HepG2 (cell line): ENCODE results near the gene P3H2.

Source experiments
- BRCA1 ChIP-seq: sonication (generic); formaldehyde crosslinking; IDR thresholded peaks from 2 replicates; pipeline ENCODE4 v1.4.0; 2020; ENCODE audit warnings: missing genetic modification reagents
- EP300 ChIP-seq, 3 experiments: sonication (generic) in 1 of 3; formaldehyde crosslinking in 1 of 3; IDR thresholded peaks; 2 replicates each; pipeline versions ENCODE4 v1.5.1 to v1.6.1; 2011 to 2020; ENCODE audit warnings: low read depth in 2 of 3, low read length in 2 of 3, borderline replicate concordance in 1 of 3, improper control_type of control experiment in 1 of 3, mild to moderate bottlenecking in 1 of 3, missing genetic modification reagents in 1 of 3, moderate library complexity in 1 of 3
- MAFK ChIP-seq, 2 experiments: IDR thresholded peaks in 1 of 2; conservative IDR thresholded peaks in 1 of 2; 2 replicates each; pipeline ENCODE4 v1.6.1; 2011; ENCODE audit warnings: improper control_type of control experiment in 2 of 2, low read length in 2 of 2
- RELA ChIP-seq: sonication (generic); formaldehyde crosslinking; IDR thresholded peaks from 2 replicates; pipeline ENCODE4 v1.4.0; 2020; ENCODE audit warnings: missing genetic modification reagents
- SATB2 ChIP-seq: sonication (generic); formaldehyde crosslinking; IDR thresholded peaks from 2 replicates; pipeline ENCODE4 v1.5.0; 2020; ENCODE audit warnings: missing genetic modification reagents
- TAF1 ChIP-seq: sonication (generic); formaldehyde crosslinking; IDR thresholded peaks from 2 replicates; pipeline ENCODE4 v1.4.0; 2020; ENCODE audit warnings: missing genetic modification reagents
- TOPORS ChIP-seq: sonication (generic); formaldehyde crosslinking; IDR thresholded peaks from 2 replicates; pipeline ENCODE4 v1.8.0; 2023; ENCODE audit warnings: mild to moderate bottlenecking, missing genetic modification reagents
- TP53 ChIP-seq: sonication (generic); formaldehyde crosslinking; conservative IDR thresholded peaks from 2 replicates; pipeline ENCODE4 v1.4.0; 2020; ENCODE audit warnings: missing genetic modification reagents
- ZNF33B ChIP-seq: sonication (generic); formaldehyde crosslinking; IDR thresholded peaks from 2 replicates; pipeline ENCODE4 v1.5.1; 2020; ENCODE audit warnings: mild to moderate bottlenecking, missing genetic modification reagents
- ZNF501 ChIP-seq: sonication (generic); formaldehyde crosslinking; IDR thresholded peaks from 2 replicates; pipeline ENCODE4 v1.5.1; 2020; ENCODE audit warnings: mild to moderate bottlenecking, moderate library complexity, missing genetic modification reagents
- ZNF709 ChIP-seq: sonication (generic); formaldehyde crosslinking; IDR thresholded peaks from 2 replicates; pipeline ENCODE4 v1.5.0; 2020; ENCODE audit warnings: mild to moderate bottlenecking, missing genetic modification reagents
- TF ChIP-seq, protein P1 (sequence below): sonication (generic); formaldehyde crosslinking; IDR thresholded peaks from 2 replicates; pipeline ENCODE4 v1.5.0; 2020; ENCODE audit warnings: missing genetic modification reagents
- TF ChIP-seq, protein P2 (sequence below), 2 experiments: sonication (generic) in 1 of 2; formaldehyde crosslinking in 1 of 2; IDR thresholded peaks; 2 replicates each; pipeline versions ENCODE4 v1.5.1 to v1.6.1; 2011 to 2020; ENCODE audit warnings: borderline replicate concordance in 1 of 2, low read depth in 1 of 2, low read length in 1 of 2, mild to moderate bottlenecking in 1 of 2, missing genetic modification reagents in 1 of 2, moderate library complexity in 1 of 2
- TF ChIP-seq, protein P3 (sequence below): sonication (generic); formaldehyde crosslinking; IDR thresholded peaks from 2 replicates; pipeline ENCODE4 v1.8.1; 2023; ENCODE audit warnings: mild to moderate bottlenecking, missing genetic modification reagents

DNA sequence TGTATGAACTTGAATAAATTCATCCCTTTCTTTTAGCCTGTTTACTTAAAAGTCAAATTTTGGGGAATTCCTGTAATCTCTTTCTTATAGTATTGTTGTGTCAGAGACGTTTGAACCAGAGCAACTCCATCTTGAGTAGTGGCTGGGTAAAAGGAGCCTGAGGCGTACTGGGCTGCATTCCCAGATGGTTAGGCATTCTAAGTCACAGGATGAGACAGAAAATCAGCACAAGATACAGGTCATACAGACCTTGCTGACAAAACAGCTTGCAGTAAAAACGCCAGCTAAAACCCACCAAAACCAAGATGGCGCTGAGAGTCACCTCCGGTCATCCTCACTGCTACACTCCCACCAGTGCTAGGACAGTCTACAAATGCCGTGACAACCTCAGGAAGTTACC, 94.5 kb downstream of the P3H2 start:
- TF ChIP-seq TP53, result no peak
- TF ChIP-seq EP300 (IDR thresholded peaks at IDR 0.05; ENCODE audit: low read depth in 2 of 2, low read length in 2 of 2), result no peak
- no peak for TF ChIP-seq EP300 (CRISPR knock-in tag; IDR thresholded peaks at IDR 0.05; ENCODE audit: borderline replicate concordance)
- TF ChIP-seq ZNF33B (CRISPR knock-in tag), result no peak
- no peak for TF ChIP-seq ZNF709 (CRISPR knock-in tag)
- no peak for TF ChIP-seq SATB2 (CRISPR knock-in tag)
- no peak for TF ChIP-seq MAFK (conservative IDR thresholded peaks at IDR 0.05 in 1 of 2, IDR thresholded peaks at IDR 0.05 in 1 of 2; ENCODE audit: low read length in 2 of 2)
- TF ChIP-seq TOPORS (CRISPR knock-in tag), result no peak
- TF ChIP-seq, protein P1, sequence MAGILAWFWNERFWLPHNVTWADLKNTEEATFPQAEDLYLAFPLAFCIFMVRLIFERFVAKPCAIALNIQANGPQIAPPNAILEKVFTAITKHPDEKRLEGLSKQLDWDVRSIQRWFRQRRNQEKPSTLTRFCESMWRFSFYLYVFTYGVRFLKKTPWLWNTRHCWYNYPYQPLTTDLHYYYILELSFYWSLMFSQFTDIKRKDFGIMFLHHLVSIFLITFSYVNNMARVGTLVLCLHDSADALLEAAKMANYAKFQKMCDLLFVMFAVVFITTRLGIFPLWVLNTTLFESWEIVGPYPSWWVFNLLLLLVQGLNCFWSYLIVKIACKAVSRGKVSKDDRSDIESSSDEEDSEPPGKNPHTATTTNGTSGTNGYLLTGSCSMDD (CRISPR knock-in tag), result no peak
- no peak for TF ChIP-seq TAF1 (CRISPR knock-in tag)
- TF ChIP-seq, protein P2, sequence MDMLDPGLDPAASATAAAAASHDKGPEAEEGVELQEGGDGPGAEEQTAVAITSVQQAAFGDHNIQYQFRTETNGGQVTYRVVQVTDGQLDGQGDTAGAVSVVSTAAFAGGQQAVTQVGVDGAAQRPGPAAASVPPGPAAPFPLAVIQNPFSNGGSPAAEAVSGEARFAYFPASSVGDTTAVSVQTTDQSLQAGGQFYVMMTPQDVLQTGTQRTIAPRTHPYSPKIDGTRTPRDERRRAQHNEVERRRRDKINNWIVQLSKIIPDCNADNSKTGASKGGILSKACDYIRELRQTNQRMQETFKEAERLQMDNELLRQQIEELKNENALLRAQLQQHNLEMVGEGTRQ (IDR thresholded peaks at IDR 0.05; ENCODE audit: low read depth, low read length), result no peak
- TF ChIP-seq, protein P2 (CRISPR knock-in tag; IDR thresholded peaks at IDR 0.05; ENCODE audit: borderline replicate concordance), result no peak
- TF ChIP-seq, protein P3, sequence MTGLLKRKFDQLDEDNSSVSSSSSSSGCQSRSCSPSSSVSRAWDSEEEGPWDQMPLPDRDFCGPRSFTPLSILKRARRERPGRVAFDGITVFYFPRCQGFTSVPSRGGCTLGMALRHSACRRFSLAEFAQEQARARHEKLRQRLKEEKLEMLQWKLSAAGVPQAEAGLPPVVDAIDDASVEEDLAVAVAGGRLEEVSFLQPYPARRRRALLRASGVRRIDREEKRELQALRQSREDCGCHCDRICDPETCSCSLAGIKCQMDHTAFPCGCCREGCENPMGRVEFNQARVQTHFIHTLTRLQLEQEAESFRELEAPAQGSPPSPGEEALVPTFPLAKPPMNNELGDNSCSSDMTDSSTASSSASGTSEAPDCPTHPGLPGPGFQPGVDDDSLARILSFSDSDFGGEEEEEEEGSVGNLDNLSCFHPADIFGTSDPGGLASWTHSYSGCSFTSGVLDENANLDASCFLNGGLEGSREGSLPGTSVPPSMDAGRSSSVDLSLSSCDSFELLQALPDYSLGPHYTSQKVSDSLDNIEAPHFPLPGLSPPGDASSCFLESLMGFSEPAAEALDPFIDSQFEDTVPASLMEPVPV (CRISPR knock-in tag), result no peak
- TF ChIP-seq ZNF501 (CRISPR knock-in tag), result no peak
- no peak for TF ChIP-seq RELA (CRISPR knock-in tag)
- TF ChIP-seq BRCA1 (CRISPR knock-in tag), result no peak
